GM21390 (cell line): ENCODE results near the gene HCFC1.

Experiments
- ATAC-seq: cut with Tn5 transposase; IDR thresholded peaks from one replicate; pipeline ENCODE4 v1.9.1; 2021; ENCODE audit not compliant: unreplicated experiment

HCFC1 gene

DNA sequence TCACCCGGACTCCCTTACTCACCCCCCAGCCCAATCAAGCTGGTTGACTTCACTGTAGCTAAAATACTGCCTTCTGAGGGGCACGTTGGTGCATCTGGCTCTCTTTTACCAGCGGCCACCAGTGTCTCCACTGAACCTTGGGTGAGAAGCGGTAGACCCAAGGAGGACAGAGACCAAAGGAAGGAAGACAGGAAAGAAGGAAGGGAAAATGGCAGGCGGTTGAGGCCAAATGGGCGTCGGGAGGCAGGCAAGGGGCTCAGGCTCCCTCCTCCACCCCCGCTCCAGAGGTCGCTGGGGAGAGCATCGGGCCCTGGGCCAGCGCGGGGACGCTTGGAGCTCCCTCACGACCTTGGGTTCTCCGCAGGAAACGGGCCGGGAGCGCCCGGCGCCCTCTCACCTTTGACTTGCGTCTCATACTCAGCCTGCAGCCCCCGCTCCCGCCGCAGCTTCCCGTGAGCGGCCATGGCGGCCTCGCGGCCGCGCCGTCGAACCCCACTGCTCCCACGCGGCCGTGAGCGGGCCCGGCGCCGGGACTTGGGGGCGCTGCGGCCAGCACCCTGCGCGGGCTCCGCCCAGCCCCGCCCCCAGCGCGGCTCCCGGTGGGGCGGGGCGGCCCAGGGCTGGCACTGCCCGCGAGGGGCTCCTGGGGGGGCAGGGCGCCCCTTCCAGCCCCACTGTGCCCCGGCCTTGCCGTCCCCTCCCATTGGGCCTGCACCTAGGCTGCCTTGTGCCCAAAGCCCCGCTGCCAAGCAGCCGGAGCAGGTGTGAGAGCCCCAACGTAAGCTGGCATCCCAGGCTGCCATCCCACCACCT lies 45.7 kb downstream of the HCFC1 start, which contains the start of gene ARHGAP4:
ARHGAP4 (minus strand) TSS at position 526 of the 813 bp plus-strand sequence; CDS start at position 464, 62 bp downstream.
- ATAC-seq, result no peak

DNA sequence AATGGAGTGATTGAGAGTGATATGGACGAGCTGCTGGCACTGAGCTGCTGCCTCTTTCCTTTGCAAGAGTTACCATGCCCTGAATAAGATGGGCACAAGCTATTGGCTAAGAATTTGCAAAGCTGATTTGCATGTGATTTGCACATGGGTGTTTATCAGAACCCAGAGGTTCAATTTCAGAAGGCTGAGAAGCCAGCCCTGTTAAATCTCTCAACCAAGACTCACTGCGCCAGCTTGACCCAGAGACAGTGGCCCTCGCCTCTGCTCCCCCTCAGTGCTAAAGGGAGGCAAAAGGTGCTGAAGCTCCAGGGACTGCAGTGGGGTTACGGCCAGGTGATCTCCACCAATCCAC lies 46.3 kb downstream of the HCFC1 start:
- no peak for ATAC-seq

DNA sequence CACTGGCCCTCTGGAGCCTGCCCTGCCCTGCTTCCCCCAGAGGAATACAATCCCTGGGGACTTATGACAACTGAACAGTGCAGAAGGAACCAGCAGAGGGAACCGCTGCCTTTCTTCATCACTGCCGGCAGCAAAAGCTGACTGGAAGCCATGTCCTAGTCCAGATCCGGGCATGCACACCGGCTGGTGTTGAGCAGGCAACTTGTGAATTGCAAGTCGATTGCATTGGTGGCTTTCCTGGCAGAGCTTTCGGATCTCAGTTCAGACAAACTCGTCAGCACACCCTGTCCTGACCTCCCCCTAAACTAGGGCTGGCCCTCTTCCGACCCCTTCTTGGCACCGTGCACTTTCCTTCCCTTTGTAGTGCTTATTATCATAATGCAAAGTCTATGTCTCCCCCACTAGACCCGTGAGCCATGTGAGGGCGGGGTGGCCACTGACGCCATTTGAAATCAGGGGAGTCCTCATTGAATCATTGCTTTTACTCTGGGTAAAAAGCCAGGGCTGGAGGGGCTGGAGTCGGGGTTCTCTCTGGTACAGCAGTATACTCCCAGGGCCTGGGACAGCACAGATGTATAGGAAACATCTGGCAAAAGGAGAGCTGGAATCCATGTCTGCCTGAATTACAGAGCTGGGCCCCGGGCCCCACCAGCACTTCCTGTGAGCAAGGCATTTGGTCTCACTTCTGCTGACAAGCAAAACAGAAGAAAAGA lies 47.3 kb downstream of the HCFC1 start:
- ATAC-seq, result no peak

DNA sequence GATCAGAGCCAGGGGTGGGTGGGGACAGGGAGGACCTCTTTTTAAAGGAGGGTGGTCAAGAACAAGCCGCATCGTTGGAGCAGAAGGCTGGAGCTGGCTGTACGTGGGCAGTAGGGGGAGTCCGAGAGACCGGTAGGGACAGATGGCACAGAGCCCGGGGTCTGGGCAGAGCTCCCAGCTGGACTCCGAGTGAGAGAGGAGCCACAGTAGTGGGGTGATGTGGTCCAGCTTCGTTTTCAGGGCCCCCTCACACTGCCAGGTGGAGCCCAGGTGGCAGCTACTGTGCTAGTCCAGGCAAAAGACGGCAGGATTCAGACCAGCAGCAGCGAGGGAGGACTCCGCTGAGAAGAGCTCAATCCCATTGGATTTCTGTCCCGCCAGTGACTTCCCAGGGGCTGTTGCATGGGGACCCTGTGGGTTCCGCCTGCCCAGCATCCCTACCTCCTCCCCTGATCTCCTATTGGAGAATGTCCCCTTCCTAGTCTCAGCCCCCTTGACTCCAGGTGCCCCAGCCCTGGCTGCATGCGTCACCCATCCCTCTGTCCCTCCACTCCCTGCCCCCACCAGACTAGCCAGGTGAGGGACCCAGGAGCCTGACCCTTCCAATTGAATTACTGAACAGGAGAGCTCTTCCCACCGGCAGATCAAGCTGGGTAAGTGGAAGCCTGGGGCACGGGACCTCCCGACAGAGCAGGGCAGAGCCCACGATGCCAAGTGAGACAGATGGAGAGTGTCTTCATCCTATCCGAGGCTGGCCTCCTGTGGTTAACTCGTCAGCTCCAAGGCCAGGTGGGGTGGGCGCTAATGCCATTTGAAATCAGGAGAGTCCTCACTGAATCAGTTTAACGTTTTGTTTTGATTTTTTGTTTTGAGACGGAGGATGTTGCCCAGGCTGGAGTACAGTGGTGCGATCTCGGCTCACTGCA lies 48.4 kb downstream of the HCFC1 start:
- no peak for ATAC-seq

DNA sequence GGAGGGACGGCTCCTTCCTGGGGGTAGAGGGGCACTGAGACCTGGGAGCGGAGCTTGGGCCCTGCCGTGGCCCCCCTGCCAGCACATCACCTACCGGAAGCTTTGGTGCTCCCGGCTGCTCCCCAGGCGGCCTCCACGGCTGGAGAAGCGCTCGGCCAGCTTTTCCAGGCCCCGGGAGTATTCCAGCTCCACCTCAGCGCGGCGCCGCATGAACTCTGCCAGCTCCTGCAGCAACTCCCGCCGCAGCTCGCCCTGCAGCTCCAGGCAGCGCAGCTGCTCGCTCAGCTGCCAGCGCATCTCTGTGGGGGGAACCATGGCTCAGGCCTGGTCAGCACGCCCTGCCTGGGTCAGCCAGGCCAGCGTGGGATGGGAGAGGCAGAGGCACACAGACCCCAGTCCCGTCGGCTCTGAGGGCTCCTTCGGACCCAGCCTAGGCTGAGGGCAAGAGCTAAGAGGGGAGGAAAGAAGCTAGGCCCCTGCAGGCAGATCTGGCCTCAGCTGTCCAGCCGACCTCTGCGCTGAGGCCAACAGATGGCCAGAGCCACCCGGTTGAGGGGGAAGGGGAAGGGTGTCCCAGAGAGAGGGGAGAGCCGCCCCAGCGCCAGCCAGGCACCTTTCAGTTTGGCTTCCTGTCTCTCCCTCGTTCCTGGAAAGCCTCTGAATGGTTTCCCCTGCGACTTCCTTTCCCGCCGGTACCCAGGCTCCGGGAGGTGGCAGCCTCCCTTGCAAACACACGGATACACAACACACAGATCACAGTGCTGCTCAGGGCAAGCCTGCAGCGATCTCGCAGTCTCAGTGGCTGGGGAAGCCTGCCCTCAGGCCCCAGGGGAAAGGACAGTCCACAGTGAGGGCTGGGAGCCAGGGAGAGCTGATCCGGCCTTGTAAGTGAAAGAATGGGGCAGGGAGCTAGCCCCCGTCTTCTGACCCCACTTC lies 49.8 kb downstream of the HCFC1 start:
- no peak for ATAC-seq

DNA sequence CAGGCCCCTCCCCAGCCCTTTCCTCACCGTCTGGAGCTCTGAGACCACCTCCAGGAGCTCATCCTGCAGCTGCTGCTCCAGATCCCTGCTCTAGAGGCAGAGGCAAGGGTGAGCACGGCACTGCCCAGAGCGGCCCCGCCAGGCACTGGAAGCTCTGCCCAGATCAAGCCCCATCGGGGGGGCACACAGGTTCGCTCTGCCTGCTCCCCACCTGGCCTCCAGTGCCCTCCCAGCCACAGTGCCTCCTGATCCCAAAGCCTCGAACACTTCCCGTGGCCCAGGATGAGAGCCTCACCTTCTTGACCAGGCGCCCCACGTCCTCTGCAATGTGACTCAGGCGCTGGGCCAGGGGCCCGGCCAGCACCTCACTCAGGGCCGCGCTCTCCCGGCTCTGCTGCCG lies 50.5 kb downstream of the HCFC1 start:
- ATAC-seq, result no peak

DNA sequence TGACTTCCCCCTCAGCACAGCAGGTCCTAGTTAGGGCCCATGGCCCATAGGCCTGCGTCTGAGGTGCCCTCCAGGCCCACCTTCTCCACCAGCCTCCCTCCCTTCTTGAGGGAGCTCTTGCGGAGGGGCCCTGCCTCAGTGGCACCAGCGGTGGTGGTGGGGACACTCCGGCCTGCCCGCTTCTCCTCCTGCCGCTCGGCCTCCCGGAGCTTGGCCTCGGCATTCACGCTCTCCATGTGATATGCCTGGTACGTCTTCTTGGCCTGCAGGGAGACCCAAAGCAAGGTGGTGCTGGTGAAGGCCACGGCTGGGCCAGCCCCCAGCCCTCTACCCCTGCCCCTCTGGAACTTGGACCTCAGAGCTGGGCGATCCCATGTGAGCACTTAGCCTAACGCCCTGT lies 51.1 kb downstream of the HCFC1 start:
- no peak for ATAC-seq

DNA sequence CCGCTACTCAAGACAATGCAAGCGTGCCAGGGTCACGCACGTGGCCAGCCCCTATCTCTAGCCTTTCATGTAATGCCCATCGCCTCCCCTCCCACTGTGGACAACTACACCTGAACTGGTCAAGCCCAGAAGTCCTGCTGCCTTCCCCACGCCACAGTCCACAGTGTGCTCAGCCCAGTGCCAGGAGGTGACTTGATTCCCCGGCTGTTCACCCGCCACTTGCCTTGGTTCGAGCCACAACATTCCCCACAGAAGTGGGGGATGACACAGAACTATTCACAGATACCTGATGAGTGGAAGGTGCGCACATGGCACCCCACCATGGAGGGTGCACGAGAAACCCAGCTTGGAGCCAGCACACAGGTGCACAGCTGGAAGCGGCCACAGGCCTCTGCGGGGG lies 52.3 kb downstream of the HCFC1 start:
- no peak for ATAC-seq

DNA sequence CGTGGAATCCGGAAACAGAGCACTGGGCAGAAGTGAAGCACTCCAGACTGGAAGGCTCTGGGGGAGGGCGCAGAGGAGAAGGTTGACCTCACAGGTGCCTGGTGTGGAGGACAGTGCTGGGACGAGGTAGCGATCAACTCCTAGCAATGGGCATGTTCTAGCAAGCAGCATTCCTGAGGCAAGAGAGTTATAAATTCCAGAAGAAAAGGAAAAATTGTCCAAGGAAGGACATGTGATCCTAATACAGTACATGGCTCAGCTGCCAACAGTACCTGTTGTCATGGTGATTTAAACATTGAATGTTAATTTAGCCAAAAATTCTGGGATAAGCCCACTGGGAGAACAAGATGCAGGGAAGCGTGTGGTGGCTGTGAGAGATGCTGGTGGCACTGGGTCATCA lies 53.7 kb downstream of the HCFC1 start:
- no peak for ATAC-seq

DNA sequence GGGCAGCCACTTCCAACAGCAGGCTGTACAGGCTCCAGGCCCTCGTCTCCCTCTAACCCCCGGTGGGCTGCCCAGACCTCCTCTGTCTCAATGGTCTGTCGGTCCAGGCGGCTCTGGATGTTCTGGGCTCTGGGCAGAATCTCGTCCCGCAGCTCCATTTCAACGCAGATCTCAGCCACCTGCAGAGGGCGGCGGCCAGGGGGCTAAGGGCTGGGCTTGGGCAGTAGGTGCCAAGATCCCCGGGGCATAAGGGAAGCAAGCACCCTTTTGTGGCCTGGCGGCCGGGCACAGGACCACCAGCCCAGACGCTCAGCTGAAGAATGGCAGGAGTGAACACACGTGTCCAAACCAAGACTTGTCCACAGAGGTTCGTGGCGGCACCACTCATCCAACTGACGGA lies 57.9 kb downstream of the HCFC1 start:
- ATAC-seq, result no peak

DNA sequence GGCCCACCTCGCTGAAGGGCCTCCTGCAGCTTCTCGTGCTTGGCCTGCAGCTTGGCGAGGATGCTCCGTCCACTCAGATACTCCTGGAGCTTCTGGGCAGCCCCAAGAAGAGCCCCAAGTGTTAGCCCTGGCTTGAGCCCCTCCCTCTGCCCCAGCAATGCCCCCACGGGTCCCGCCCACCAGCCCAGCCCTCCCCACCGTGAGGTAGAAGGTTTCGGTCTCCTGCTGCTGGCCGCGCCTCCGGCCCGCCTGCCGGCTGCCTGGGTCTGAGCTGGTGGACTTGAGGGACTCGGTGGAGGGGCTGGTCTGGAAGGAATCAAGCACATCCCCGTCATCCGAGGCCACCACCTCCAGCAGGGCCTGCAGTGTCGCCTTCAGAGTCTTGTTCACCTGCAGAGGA lies 58.4 kb downstream of the HCFC1 start:
- ATAC-seq, result no peak

DNA sequence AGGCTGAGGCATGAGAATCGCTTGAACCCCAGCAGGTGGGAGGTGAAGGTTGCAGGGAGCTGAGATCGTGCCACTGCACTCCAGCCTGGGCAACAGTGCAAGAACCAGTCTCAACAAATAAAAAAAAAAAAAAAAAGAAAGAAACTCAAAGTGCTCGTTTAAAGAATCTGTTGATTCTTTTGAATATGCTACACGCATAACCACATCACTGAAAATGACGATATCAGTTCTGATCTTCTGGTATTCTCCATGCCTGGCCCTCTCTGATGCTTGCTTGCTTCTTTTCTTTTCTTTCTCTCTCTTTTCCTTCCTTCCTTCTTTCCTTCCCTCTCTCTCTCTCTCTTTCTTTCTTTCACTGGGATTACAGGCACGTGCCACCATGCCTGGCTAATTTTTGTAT lies 59.8 kb downstream of the HCFC1 start:
- no peak for ATAC-seq

DNA sequence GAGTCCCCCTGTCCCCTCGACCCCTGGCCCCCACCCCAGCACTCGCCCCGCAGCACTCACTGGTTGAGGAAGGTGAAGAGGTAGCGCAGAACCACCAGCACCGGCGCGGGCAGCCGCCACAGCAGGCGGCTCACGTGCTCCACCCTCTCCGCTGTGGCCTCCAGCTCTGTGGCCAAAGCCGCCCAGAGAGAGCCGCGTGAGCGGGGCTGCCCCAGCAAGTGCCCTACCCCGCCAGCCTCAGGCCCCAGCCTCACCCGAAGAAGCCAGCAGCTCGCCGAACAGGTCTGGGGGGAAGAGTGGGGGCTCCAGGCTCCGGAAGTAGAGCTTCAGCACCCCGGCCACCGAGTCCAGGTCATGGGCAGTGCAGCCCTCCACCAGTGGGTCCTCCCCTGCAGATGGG lies 61.2 kb downstream of the HCFC1 start:
- no peak for ATAC-seq

DNA sequence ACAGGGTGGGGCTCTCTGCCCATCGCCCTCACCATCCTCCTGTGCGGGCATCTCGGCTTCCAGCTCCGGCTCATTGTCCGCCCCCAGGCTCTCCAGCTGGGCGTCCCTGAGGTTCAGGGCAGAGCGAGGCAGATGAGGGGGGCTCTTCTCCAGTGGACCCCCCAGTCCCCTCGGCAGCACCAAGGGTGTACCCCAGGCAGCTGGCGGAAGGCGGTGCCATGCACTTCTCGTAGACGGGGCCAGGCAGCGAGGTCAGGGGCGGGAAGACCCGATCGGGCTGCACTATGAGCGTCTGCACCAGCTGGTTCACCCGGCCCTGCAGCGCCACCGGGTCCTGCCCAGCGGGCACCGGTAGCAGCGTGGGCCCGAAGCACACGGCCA lies 61.6 kb downstream of the HCFC1 start:
- no peak for ATAC-seq

DNA sequence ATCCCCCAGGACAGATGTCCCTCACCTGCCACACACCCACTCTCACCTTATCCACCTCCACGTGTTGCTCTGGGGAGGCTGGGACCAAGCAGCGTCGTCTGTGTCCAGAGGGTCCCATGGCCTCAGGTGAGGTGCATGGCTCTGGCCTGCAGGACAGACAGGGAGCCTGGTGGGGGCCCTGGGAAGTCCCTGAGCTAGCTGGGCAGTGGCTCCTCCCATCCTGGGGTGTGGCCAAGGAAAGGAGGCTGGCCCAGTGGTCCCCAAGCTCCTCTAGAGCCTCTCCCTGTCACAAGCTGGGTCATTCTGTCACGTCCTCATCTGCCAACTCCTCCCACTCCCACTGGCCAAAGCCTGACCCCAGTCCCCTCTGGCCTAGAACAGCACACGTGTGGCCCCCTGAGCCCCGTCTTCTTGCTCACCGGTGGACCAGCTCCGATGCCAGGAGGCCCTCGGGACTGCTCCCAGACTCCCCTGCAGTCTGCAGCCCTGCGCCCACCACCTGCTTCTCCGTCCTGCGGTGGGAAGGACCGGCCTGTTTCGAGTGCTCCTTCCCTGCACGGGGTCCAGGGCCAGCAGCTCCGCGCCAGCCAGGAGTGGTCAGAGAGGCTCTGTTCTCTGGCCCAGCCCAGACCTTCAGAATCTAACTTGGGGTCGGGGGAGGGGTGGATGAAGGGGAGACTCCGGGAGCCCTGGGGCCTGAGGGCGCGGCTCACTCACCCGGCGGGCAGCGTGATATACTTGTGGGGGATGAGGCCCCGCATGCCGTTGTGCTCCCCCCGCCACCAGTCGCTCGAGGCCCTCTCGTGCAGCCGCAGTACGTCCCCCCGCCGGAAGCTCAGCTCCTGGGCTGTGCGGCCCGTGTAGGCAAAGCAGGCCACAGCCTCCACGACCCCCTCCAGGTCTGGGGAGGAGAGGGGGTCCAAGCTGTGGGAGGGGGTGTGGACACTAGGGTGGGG lies 62.3 kb downstream of the HCFC1 start:
- ATAC-seq, result no peak

DNA sequence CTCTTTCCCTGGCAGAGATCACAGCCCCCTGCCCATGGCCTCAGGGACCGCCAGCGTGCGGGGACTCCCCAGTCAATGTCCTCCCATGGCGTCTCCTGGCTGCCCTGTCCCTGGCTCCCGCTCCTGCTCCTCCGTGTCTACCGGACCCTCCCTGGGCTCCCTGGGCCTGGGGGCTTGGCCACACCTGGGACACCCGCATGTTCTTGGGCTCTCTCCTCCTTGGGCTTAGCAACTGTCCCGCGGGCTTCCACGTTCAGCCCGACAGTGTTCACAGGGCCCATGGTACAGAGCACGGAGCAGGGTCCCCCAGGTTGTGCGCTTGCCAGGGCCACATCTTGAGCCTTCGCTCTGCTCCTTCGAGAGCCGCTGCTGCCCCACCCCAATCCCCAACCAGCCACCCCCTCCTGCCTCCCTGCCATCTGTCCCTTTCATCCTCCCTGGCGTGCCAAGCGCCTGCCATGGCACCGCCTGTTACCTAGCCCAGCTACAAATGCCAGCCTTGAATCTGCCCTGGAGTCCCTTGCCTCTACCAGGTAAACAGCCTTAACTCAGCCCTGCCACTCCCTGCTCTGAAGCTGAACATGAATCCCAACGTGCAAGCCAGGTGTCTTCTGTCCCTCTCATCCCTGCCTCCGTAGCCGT lies 63.3 kb downstream of the HCFC1 start:
- no peak for ATAC-seq

DNA sequence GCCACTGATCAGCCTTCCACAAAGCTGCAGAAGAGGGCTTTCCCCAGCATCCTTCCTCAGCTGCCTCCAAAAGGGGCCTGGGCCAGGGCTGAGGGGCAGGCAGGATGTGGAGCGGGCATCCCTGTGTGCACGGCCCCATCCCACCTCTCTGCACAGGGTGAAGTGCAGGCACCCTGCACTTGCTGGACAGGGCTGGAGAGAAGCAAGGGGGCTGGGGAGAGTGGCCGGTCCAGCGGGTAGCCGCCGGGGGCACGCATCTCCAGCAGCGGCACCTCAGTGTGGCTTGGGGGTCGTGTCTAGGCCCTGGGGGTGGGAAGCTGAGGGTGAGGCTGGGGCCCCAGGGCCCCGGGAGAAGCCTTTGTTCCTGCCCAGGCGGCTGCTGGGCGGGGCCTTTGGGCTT lies 64.2 kb downstream of the HCFC1 start:
- ATAC-seq, result no peak

DNA sequence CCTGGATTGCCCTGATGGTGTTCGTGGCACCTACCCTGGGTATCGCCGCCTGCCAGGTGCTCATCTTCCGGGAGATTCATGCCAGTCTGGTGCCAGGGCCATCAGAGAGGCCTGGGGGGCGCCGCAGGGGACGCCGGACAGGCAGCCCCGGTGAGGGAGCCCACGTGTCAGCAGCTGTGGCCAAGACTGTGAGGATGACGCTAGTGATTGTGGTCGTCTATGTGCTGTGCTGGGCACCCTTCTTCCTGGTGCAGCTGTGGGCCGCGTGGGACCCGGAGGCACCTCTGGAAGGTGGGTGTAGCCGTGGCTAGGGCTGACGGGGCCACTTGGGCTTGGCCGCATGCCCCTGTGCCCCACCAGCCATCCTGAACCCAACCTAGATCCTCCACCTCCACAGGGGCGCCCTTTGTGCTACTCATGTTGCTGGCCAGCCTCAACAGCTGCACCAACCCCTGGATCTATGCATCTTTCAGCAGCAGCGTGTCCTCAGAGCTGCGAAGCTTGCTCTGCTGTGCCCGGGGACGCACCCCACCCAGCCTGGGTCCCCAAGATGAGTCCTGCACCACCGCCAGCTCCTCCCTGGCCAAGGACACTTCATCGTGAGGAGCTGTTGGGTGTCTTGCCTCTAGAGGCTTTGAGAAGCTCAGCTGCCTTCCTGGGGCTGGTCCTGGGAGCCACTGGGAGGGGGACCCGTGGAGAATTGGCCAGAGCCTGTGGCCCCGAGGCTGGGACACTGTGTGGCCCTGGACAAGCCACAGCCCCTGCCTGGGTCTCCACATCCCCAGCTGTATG lies 65.3 kb downstream of the HCFC1 start:
- no peak for ATAC-seq
